AG09309 (cell line): ENCODE data around the gene ZNF212.
"Not testable (repeated sequence)": the region's sequence is repeated elsewhere in the genome, so short reads cannot be mapped to it uniquely, and the experiment has no call there.

Experiments
- DNase-seq: peaks from one replicate; pipeline ENCODE4 v3.0.0-alpha.2; 2010; ENCODE audit warnings: low read depth
- H3K4me3 ChIP-seq: 2 replicates; pipeline ENCODE4 v1.5.1; 2011; ENCODE audit warnings: mild to moderate bottlenecking, low read depth, low read length, moderate library complexity; ENCODE audit not compliant: control insufficient read depth
- CTCF ChIP-seq: IDR thresholded peaks from 2 replicates; pipeline ENCODE4 v1.5.1; 2011; ENCODE audit warnings: mild to moderate bottlenecking, low read depth, low read length, inconsistent platforms; ENCODE audit not compliant: insufficient read depth, control insufficient read depth; ENCODE audit errors: missing control alignments

Gene ZNF212

GRCh38 chr7:149261829-149262617 is 22.6 kb downstream of the ZNF212 start, which contains the start of gene ZNF783:
TSS of gene ZNF783 (plus strand) at chr7:149262196. CDS start at chr7:149262334, 138 bp downstream.
- H3K4me3 ChIP-seq, result peak within 1 kb of the TSS; percentile 45
- DNase-seq, result peak; percentile 57
- peak; percentile 52 for TF ChIP-seq CTCF

- no peak for TF ChIP-seq CTCF
- DNase-seq, result no peak
- no peak overlapping the region for H3K4me3 ChIP-seq
Measured at GRCh38 chr7:149266451-149266850, 27.0 kb downstream of the ZNF212 start.

- no peak for DNase-seq
- no peak overlapping the region for H3K4me3 ChIP-seq
- TF ChIP-seq CTCF, result no peak
Measured at GRCh38 chr7:149267733-149268132, 28.3 kb downstream of the ZNF212 start.

GRCh38 chr7:149274424-149274823 is 35.0 kb downstream of the ZNF212 start:
- not testable (repeated sequence) for H3K4me3 ChIP-seq, DNase-seq

- no peak for DNase-seq
- no peak overlapping the region for H3K4me3 ChIP-seq
- TF ChIP-seq CTCF, result no peak
Measured at GRCh38 chr7:149277871-149278270, 38.4 kb downstream of the ZNF212 start.

- no peak for DNase-seq
- TF ChIP-seq CTCF, result no peak
- no peak overlapping the region for H3K4me3 ChIP-seq
Measured at GRCh38 chr7:149278396-149278795, 38.9 kb downstream of the ZNF212 start.

- DNase-seq, result no peak
- no peak for TF ChIP-seq CTCF
- no peak overlapping the region for H3K4me3 ChIP-seq
Measured at GRCh38 chr7:149279111-149279743, 39.8 kb downstream of the ZNF212 start.
